Keratinocyte (primary cell): ENCODE results near the gene SYNC. TPM values are rescaled to one million over a fixed set of nuclear protein-coding genes. Genes with fewer than 3 reads are reported as not detected.

Experiments used
- DNase-seq: peaks from one replicate; pipeline ENCODE4 v3.0.0-alpha.2; 2011; ENCODE audit warnings: low read depth, missing footprints, low spot score
- FAIRE-seq: peaks from 2 replicates; lab custom pipeline; 2011; peaks lifted over from hg19 to GRCh38; lab: Jason Lieb, UNC
- H2AFZ ChIP-seq: 2 replicates; pipeline ENCODE4 v1.6.0; 2012; ENCODE audit warnings: low read length, control low read depth, inconsistent platforms; ENCODE audit not compliant: control insufficient read depth
- H3K27ac ChIP-seq: 2 replicates; pipeline ENCODE4 v1.5.1; 2011; ENCODE audit warnings: low read length; ENCODE audit not compliant: control insufficient read depth, insufficient read depth
- H3K27me3 ChIP-seq: 3 replicates; pipeline ENCODE4 v1.6.0; 2011; ENCODE audit warnings: low read length; ENCODE audit not compliant: control insufficient read depth, insufficient read depth; ENCODE audit errors: extremely low read depth
- H3K36me3 ChIP-seq, 2 experiments: 2 replicates in 1 of 2; 3 replicates in 1 of 2; pipeline ENCODE4 v1.5.1; 2011; ENCODE audit warnings: low read length in 2 of 2, mild to moderate bottlenecking in 1 of 2; ENCODE audit not compliant: control insufficient read depth in 2 of 2, insufficient read depth in 2 of 2; ENCODE audit errors: extremely low read depth in 1 of 2
- H3K4me1 ChIP-seq: 3 replicates; pipeline ENCODE4 v1.5.1; 2011; ENCODE audit warnings: low read length; ENCODE audit not compliant: control insufficient read depth, insufficient read depth; ENCODE audit errors: extremely low read depth
- H3K4me2 ChIP-seq: 3 replicates; pipeline ENCODE4 v1.6.0; 2011; ENCODE audit warnings: low read depth, low read length; ENCODE audit not compliant: control insufficient read depth, insufficient read depth; ENCODE audit errors: extremely low read depth
- H3K4me3 ChIP-seq, 3 experiments: fragments of 200-600 bp in 1 of 3; sonication (generic) in 1 of 3; 2 replicates in 2 of 3; 3 replicates in 1 of 3; pipeline ENCODE4 v1.5.1; 2011 to 2016; ENCODE audit warnings: low read length in 3 of 3, mild to moderate bottlenecking in 3 of 3, control low read depth in 2 of 3, inconsistent platforms in 1 of 3, low read depth in 1 of 3, mixed read lengths in 1 of 3, mixed run types in 1 of 3, moderate library complexity in 1 of 3; ENCODE audit not compliant: control insufficient read depth in 2 of 3, insufficient read depth in 2 of 3; ENCODE audit errors: extremely low read depth in 1 of 3
- H3K79me2 ChIP-seq: 2 replicates; pipeline ENCODE4 v1.6.0; 2012; ENCODE audit warnings: low read length; ENCODE audit not compliant: control insufficient read depth, insufficient read depth
- H3K9ac ChIP-seq: 3 replicates; pipeline ENCODE4 v1.6.0; 2011; ENCODE audit warnings: low read length; ENCODE audit not compliant: control insufficient read depth, insufficient read depth; ENCODE audit errors: extremely low read depth
- H3K9me1 ChIP-seq: 3 replicates; pipeline ENCODE4 v1.6.0; 2011; ENCODE audit warnings: low read length; ENCODE audit not compliant: control insufficient read depth, insufficient read depth; ENCODE audit errors: extremely low read depth
- H3K9me3 ChIP-seq: 2 replicates; pipeline ENCODE4 v1.5.1; 2012; ENCODE audit warnings: low read depth, low read length; ENCODE audit not compliant: control insufficient read depth
- H4K20me1 ChIP-seq: 3 replicates; pipeline ENCODE4 v1.6.0; 2011; ENCODE audit warnings: low read length; ENCODE audit not compliant: control insufficient read depth, insufficient read depth; ENCODE audit errors: extremely low read depth
- CTCF ChIP-seq, 3 experiments: IDR thresholded peaks in 1 of 3; conservative IDR thresholded peaks in 1 of 3; optimal IDR thresholded peaks in 1 of 3; 2 replicates in 2 of 3; 3 replicates in 1 of 3; pipeline versions ENCODE3 to v1.5.1; 2011; ENCODE audit warnings: low read length in 3 of 3, mild to moderate bottlenecking in 3 of 3, moderate library complexity in 2 of 3, control low read depth in 1 of 3, inconsistent platforms in 1 of 3; ENCODE audit not compliant: insufficient read depth in 2 of 3; ENCODE audit errors: extremely low read depth in 1 of 3
- EZH2 ChIP-seq: IDR thresholded peaks from one replicate; pipeline ENCODE4 v1.6.1; 2012; ENCODE audit warnings: inconsistent platforms, mild to moderate bottlenecking, low read length, moderate library complexity
- dilution Hi-C: fragments of 300-500 bp; cut with MboI; formaldehyde crosslinking; loops from one replicate; pipeline ENCODE4 v1.7.0; 2020; ENCODE audit warnings: low sequenced_read_pairs; ENCODE audit not compliant: extremely low pct_ligation_motif_present
- polyA plus RNA-seq, 5 experiments: library from polyadenylated mRNA; depleted of rRNA in 3 of 5; stranded (reverse) in 3 of 5; stranded (forward) in 1 of 5; unstranded in 1 of 5; fragments of >200 nt; gene quantifications; 1 replicate in 1 of 5; 2 replicates in 3 of 5; 3 replicates in 1 of 5; pipeline versions ENCODE4 v1.2.1 to v1.2.3, GENCODE V29; 2011 to 2012; ENCODE audit warnings: missing spikeins in 2 of 5, low read depth in 1 of 5, low replicate concordance in 1 of 5

SYNC gene
- polyA plus RNA-seq, 1 donor (not counting 4 experiments of a cell fraction or from before 2014, with no cell fraction given) = 11.2 TPM

- FAIRE-seq (no peak), DNase-seq (no peak)
- TF ChIP-seq CTCF (optimal IDR thresholded peaks at IDR 0.05 in 1 of 3, IDR thresholded peaks at IDR 0.05 in 1 of 3, conservative IDR thresholded peaks at IDR 0.05 in 1 of 3; ENCODE audit: extremely low read depth in 1 of 3, insufficient read depth in 2 of 3, low read length in 3 of 3) (no peak), EZH2 (no peak)
- dilution Hi-C loops = no loop called here
- Histone ChIP-seq H2AFZ (no peak overlapping the region), H3K9ac (no peak overlapping the region), H3K79me2 (no peaks in the 10 kb centered on the region), H3K4me1 (no peaks in the 10 kb centered on the region), H3K9me1 (no peaks in the 10 kb centered on the region), H3K4me2 (no peak overlapping the region), H3K27ac (no peak overlapping the region), H3K4me3 (no peak overlapping the region), H4K20me1 (no peaks in the 10 kb centered on the region), H3K9me3 (no peaks in the 10 kb centered on the region), H3K27me3 (no peaks in the 10 kb centered on the region), H3K36me3 (peaks cover 24 to 25% of the 10 kb centered on the region in 2 experiments)
Measured at GRCh38 chr1:32683397-32683796, 19.2 kb downstream of the SYNC start.

- Histone ChIP-seq H3K4me3 (no peak overlapping the region), H3K36me3 (peaks cover 24 to 31% of the 10 kb centered on the region in 2 experiments), H3K27ac (no peak overlapping the region), H3K9me3 (no peaks in the 10 kb centered on the region), H3K27me3 (no peaks in the 10 kb centered on the region), H3K9me1 (no peaks in the 10 kb centered on the region), H3K79me2 (no peaks in the 10 kb centered on the region), H4K20me1 (no peaks in the 10 kb centered on the region), H2AFZ (no peak overlapping the region), H3K4me2 (no peak overlapping the region), H3K9ac (no peak overlapping the region), H3K4me1 (no peaks in the 10 kb centered on the region)
- DNase-seq (no peak), FAIRE-seq (no peak)
- dilution Hi-C loops = no loop called here
- TF ChIP-seq CTCF (optimal IDR thresholded peaks at IDR 0.05 in 1 of 3, IDR thresholded peaks at IDR 0.05 in 1 of 3, conservative IDR thresholded peaks at IDR 0.05 in 1 of 3; ENCODE audit: extremely low read depth in 1 of 3, insufficient read depth in 2 of 3, low read length in 3 of 3) (no peak), EZH2 (no peak)
Measured at GRCh38 chr1:32681999-32682398, 20.6 kb downstream of the SYNC start.
